Measurements from ENCODE around the gene MELK.

GRCh38 chr9:36559036-36559695 is 13.5 kb upstream of the MELK start:
- no peak for TF ChIP-seq CTCF (conservative IDR thresholded peaks at IDR 0.05; ENCODE audit: low read depth, low read length)
- TF ChIP-seq EZH2 (IDR thresholded peaks at IDR 0.05; ENCODE audit: borderline replicate concordance, low read depth, low read length, poor library complexity, severe bottlenecking) = no peak
